PC-9 (cell line): ENCODE data around the gene LRMDA.

ENCODE experiments used
- EZH2 ChIP-seq: fragments of 200-600 bp; sonication (generic); IDR thresholded peaks from 2 replicates; pipeline ENCODE4 v1.8.0; 2017; ENCODE audit warnings: antibody characterized with exemption, low read depth
- TF ChIP-seq, protein P1 (sequence below): fragments of 200-600 bp; sonication (generic); conservative IDR thresholded peaks from 2 replicates; pipeline ENCODE4 v1.6.1; 2017; ENCODE audit warnings: mixed run types, antibody characterized with exemption, mild to moderate bottlenecking, moderate library complexity

DNA sequence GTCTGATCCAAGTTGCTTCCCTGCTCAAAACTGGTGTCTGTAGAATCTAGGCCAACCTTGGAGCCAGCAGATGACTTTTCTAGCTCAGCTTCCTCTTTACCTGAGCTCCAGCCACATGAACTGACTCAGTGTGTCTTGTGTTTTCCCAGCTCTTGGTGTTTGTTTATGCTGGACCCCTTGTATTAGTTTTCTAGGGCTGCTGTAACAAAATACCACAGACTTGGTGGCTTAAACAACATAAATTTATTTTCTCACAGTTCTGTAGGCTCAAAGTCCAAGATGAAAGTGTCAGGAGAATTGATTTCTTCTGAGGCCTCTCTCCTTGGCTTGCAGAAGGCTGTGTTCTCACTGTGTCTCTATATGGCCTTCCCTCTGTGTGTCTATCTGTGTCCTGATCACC, 45.1 kb downstream of the LRMDA start:
- no peak for TF ChIP-seq EZH2
- TF ChIP-seq, protein P1, sequence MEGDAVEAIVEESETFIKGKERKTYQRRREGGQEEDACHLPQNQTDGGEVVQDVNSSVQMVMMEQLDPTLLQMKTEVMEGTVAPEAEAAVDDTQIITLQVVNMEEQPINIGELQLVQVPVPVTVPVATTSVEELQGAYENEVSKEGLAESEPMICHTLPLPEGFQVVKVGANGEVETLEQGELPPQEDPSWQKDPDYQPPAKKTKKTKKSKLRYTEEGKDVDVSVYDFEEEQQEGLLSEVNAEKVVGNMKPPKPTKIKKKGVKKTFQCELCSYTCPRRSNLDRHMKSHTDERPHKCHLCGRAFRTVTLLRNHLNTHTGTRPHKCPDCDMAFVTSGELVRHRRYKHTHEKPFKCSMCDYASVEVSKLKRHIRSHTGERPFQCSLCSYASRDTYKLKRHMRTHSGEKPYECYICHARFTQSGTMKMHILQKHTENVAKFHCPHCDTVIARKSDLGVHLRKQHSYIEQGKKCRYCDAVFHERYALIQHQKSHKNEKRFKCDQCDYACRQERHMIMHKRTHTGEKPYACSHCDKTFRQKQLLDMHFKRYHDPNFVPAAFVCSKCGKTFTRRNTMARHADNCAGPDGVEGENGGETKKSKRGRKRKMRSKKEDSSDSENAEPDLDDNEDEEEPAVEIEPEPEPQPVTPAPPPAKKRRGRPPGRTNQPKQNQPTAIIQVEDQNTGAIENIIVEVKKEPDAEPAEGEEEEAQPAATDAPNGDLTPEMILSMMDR: no peak
